Measurements from ENCODE around the gene CSRP2.

Gene CSRP2

GRCh38 chr12:76915361-76916169, 36.7 kb upstream of the CSRP2 start:
- TF ChIP-seq EP300 (IDR thresholded peaks at IDR 0.05; ENCODE audit: borderline replicate concordance): no peak

- TF ChIP-seq, protein P1, sequence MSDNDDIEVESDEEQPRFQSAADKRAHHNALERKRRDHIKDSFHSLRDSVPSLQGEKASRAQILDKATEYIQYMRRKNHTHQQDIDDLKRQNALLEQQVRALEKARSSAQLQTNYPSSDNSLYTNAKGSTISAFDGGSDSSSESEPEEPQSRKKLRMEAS (IDR thresholded peaks at IDR 0.05): no peak
- TF ChIP-seq RAD21 (IDR thresholded peaks at IDR 0.05; ENCODE audit: low read depth) (no peak), CREB1 (IDR thresholded peaks at IDR 0.05; ENCODE audit: low read depth) (no peak), YY1 (IDR thresholded peaks at IDR 0.05; ENCODE audit: low read depth) (no peak), EGR1 (IDR thresholded peaks at IDR 0.05) (no peak)
Measured at GRCh38 chr12:76914102-76914859, 35.5 kb upstream of the CSRP2 start.

- TF ChIP-seq YY1 (IDR thresholded peaks at IDR 0.05; ENCODE audit: low read depth): no peak
- no peak for TF ChIP-seq CREB1 (IDR thresholded peaks at IDR 0.05; ENCODE audit: low read depth)
- TF ChIP-seq, protein P2, sequence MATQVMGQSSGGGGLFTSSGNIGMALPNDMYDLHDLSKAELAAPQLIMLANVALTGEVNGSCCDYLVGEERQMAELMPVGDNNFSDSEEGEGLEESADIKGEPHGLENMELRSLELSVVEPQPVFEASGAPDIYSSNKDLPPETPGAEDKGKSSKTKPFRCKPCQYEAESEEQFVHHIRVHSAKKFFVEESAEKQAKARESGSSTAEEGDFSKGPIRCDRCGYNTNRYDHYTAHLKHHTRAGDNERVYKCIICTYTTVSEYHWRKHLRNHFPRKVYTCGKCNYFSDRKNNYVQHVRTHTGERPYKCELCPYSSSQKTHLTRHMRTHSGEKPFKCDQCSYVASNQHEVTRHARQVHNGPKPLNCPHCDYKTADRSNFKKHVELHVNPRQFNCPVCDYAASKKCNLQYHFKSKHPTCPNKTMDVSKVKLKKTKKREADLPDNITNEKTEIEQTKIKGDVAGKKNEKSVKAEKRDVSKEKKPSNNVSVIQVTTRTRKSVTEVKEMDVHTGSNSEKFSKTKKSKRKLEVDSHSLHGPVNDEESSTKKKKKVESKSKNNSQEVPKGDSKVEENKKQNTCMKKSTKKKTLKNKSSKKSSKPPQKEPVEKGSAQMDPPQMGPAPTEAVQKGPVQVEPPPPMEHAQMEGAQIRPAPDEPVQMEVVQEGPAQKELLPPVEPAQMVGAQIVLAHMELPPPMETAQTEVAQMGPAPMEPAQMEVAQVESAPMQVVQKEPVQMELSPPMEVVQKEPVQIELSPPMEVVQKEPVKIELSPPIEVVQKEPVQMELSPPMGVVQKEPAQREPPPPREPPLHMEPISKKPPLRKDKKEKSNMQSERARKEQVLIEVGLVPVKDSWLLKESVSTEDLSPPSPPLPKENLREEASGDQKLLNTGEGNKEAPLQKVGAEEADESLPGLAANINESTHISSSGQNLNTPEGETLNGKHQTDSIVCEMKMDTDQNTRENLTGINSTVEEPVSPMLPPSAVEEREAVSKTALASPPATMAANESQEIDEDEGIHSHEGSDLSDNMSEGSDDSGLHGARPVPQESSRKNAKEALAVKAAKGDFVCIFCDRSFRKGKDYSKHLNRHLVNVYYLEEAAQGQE (IDR thresholded peaks at IDR 0.05; ENCODE audit: low read depth): no peak
- no peak for TF ChIP-seq ZBTB7A (IDR thresholded peaks at IDR 0.05; ENCODE audit: low read depth)
- TF ChIP-seq EGR1 (IDR thresholded peaks at IDR 0.05): no peak
- TF ChIP-seq TCF12 (IDR thresholded peaks at IDR 0.05; ENCODE audit: low read depth): no peak
- no peak for TF ChIP-seq TAF1 (IDR thresholded peaks at IDR 0.05; ENCODE audit: low read depth)
- no peak for TF ChIP-seq RAD21 (IDR thresholded peaks at IDR 0.05; ENCODE audit: low read depth)
- TF ChIP-seq, protein P1 (IDR thresholded peaks at IDR 0.05): no peak
- TF ChIP-seq TEAD4 (IDR thresholded peaks at IDR 0.05): no peak
- no peak for TF ChIP-seq FOXM1 (IDR thresholded peaks at IDR 0.05; ENCODE audit: borderline replicate concordance, low read depth)
Measured at GRCh38 chr12:76909290-76909689, 30.5 kb upstream of the CSRP2 start.

DNA sequence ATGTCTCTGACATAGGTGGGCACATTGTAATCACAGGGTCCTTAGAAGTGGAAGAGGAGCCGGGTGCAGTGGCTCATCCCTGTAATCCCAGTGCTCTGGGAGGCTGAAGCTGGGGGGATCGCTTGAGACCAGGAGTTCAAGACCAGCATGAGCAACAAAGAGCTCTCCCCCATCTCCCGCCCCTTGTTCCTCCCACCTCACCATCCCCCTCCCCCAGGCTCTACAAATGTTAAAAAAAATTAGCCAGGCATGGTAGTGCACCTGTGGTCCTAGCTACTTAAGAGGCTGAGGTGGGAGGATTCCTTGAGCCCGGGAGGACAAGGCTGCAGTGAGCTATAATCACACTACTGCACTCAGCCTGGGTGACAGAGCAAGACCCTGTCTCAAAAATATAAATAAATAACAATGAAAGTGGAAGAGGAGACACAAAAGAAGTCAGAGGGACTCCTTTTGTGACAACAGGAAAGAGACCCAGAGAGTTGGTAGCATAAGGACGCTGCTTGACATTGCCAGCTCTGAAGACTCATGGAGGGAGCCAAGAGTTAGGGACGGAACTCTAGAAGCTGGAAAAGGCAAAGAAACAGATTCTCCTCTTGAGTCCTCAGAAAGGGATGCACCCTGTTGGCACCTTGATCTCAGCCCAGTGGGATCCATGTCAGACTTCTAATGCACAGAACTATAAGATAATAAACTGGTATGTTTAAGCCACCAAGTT, 29.6 kb upstream of the CSRP2 start:
- TF ChIP-seq NFIC (IDR thresholded peaks at IDR 0.05) (no peak), EP300 (IDR thresholded peaks at IDR 0.05; ENCODE audit: borderline replicate concordance) (no peak), USF1 (IDR thresholded peaks at IDR 0.05) (no peak), ZBTB7A (IDR thresholded peaks at IDR 0.05; ENCODE audit: low read depth) (no peak)

DNA sequence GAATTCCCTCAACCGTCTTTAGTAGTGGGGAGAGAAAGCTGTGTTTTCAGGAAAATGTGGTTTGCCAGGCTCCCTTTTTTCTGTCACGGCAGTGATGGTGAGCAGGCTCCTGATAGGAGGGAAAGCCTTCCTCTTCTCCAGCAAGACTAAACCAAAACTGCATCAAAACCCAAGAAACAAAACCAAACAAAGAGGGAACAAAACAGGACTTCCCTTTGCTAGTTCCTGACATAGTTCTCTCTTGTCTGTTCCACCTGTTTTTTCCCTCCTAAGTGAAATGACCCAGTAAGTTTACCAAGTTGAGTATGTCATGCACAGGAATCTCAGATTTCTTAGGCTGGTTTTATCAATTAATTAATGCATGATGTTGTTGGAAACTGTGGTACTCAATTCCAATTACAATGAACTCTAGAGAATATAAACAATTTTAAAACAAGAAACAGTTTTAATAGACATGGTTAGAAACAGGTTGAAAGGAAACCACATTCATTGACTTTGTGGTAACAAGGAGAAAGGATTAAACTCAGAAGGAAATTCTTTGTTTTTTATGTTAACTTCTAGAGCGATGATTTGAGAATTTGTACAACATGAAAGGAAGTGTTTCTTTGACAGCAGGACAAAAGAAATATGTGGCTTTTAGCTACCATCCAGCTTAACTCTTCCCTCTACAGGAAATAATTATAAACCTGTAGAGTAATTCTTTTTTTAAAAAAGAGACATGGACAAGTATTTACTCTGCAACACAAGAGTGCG, 23.0 kb upstream of the CSRP2 start:
- TF ChIP-seq, protein P2 (IDR thresholded peaks at IDR 0.05; ENCODE audit: low read depth): no peak
- TF ChIP-seq FOXM1 (IDR thresholded peaks at IDR 0.05; ENCODE audit: borderline replicate concordance, low read depth): no peak
- no peak for TF ChIP-seq USF1 (IDR thresholded peaks at IDR 0.05)
- TF ChIP-seq RAD21 (IDR thresholded peaks at IDR 0.05; ENCODE audit: low read depth): no peak
- no peak for TF ChIP-seq ZBTB7A (IDR thresholded peaks at IDR 0.05; ENCODE audit: low read depth)
- TF ChIP-seq EGR1 (IDR thresholded peaks at IDR 0.05): no peak

All from Ishikawa (cell line).